DOHH2 (cell line): ENCODE data around the gene SART3.

Experiments
- H3F3A ChIP-seq: fragments of 200-600 bp; sonication (generic), shearing (Covaris generic); 2 replicates; pipeline ENCODE4 v1.6.0; 2016; ENCODE audit warnings: antibody characterized with exemption, mild to moderate bottlenecking; ENCODE audit not compliant: control insufficient read depth, insufficient read depth
- H3K27ac ChIP-seq: fragments of 200-600 bp; sonication (generic); 2 replicates; pipeline ENCODE4 v1.5.1; 2014; ENCODE audit warnings: low read depth, mild to moderate bottlenecking, low read length, moderate library complexity
- H3K27me3 ChIP-seq: fragments of 200-600 bp; sonication (generic); 2 replicates; pipeline ENCODE4 v1.6.1; 2014; ENCODE audit warnings: mild to moderate bottlenecking, low read length, mixed read lengths; ENCODE audit not compliant: control insufficient read depth
- H3K36me3 ChIP-seq: fragments of 200-600 bp; sonication (generic); 2 replicates; pipeline ENCODE4 v1.6.1; 2014; ENCODE audit warnings: mild to moderate bottlenecking, low read length, moderate library complexity, mixed read lengths; ENCODE audit not compliant: control insufficient read depth
- H3K4me1 ChIP-seq: fragments of 200-600 bp; sonication (generic); 2 replicates; pipeline ENCODE4 v1.6.1; 2014; ENCODE audit warnings: mild to moderate bottlenecking, low read length, mixed read lengths; ENCODE audit not compliant: control insufficient read depth
- H3K4me2 ChIP-seq: fragments of 200-600 bp; sonication (generic); 2 replicates; pipeline ENCODE4 v1.6.0; 2014; ENCODE audit warnings: mild to moderate bottlenecking, low read length, moderate library complexity
- H3K4me3 ChIP-seq: fragments of 200-600 bp; sonication (generic); 2 replicates; pipeline ENCODE4 v1.5.1; 2014; ENCODE audit warnings: mild to moderate bottlenecking, low read length, mixed read lengths
- H3K79me2 ChIP-seq: fragments of 200-600 bp; sonication (generic); 2 replicates; pipeline ENCODE4 v1.6.1; 2014; ENCODE audit warnings: mild to moderate bottlenecking, low read length, mixed read lengths; ENCODE audit not compliant: control insufficient read depth
- H3K9me2 ChIP-seq: fragments of 200-600 bp; sonication (generic); replicated peaks from 2 replicates; pipeline ENCODE4 v1.6.1; 2014; ENCODE audit warnings: mild to moderate bottlenecking, low read length, mixed read lengths; ENCODE audit not compliant: control insufficient read depth
- H3K9me3 ChIP-seq: fragments of 200-600 bp; sonication (generic); 2 replicates; pipeline ENCODE4 v1.6.1; 2014; ENCODE audit warnings: antibody characterized with exemption, low read length, mixed read lengths; ENCODE audit not compliant: control insufficient read depth, insufficient read depth
- H4K20me1 ChIP-seq: fragments of 200-600 bp; sonication (generic); 2 replicates; pipeline ENCODE4 v1.6.0; 2014; ENCODE audit warnings: low read depth, mild to moderate bottlenecking, antibody characterized with exemption, low read length, moderate library complexity; ENCODE audit not compliant: control insufficient read depth, insufficient read depth
- EZH2phosphoT487 ChIP-seq: fragments of 200-600 bp; sonication (generic); IDR thresholded peaks from 2 replicates; pipeline ENCODE4 v1.6.1; 2017; ENCODE audit warnings: borderline replicate concordance, mild to moderate bottlenecking, antibody characterized with exemption, low read length, moderate library complexity, mixed read lengths
- TF ChIP-seq, protein P1 (sequence below): fragments of 200-600 bp; sonication (generic); IDR thresholded peaks from one replicate; pipeline ENCODE4 v1.5.1; 2014; ENCODE audit warnings: antibody characterized with exemption, mild to moderate bottlenecking, low read depth, low read length; ENCODE audit not compliant: poor library complexity, severe bottlenecking

Gene SART3

DNA sequence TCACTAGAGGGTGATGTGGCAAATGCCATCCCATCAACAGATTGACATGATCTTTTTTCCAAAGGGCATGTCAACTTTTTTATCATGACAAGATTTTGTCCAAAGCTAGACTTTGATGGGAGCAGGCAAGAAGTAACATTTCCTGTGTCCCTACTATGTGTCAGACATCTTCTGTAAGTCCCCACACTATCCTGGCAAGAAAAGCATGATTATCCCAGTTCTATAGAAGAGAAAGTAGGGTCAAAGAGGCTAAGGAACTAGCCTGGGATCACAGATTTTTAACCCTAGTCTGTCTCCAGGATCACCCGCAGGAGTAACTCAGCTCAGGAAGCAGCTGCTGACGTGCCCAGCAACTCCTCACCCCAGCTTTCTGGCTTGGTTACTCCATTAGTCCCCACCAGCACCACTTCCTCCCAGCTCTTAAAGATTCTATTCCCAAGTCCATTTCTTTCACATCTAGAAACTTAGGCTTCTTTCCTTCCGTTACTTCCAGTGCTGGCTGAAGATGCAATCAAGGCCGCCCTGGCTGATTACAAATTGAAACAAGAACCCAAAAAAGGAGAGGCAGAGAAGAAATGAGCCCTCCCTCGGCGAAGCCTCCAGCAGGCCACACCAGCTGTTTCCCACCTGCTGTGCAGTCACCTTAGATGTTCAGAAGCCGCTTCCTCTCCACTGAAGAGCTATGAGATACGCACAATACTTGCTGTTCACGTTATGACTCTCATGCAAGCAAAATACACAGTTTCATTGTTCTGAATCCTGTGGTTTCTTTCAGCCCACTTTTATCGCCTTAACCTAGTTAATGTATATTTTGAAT lies 7.6 kb upstream of the SART3 start:
- Histone ChIP-seq H3K27me3 (peaks cover 12% of the 10 kb centered on the region; the same call in 1 of the 2 replicates), H3K9me3 (no peaks in the 10 kb centered on the region), H3K36me3 (peaks cover 57% of the 10 kb centered on the region), H3K79me2 (peaks cover 11% of the 10 kb centered on the region), H3K4me2 (peak overlapping the region; percentile 10), H3K27ac (peak overlapping the region; percentile 36; the same call in 1 of the 2 replicates), H4K20me1 (no peaks in the 10 kb centered on the region), H3K4me1 (peaks cover 72% of the 10 kb centered on the region), H3F3A (peaks cover 4% of the 10 kb centered on the region; the same call in 1 of the 2 replicates), H3K4me3 (no peak overlapping the region), H3K9me2 (no peaks in the 10 kb centered on the region)
- TF ChIP-seq, protein P1, sequence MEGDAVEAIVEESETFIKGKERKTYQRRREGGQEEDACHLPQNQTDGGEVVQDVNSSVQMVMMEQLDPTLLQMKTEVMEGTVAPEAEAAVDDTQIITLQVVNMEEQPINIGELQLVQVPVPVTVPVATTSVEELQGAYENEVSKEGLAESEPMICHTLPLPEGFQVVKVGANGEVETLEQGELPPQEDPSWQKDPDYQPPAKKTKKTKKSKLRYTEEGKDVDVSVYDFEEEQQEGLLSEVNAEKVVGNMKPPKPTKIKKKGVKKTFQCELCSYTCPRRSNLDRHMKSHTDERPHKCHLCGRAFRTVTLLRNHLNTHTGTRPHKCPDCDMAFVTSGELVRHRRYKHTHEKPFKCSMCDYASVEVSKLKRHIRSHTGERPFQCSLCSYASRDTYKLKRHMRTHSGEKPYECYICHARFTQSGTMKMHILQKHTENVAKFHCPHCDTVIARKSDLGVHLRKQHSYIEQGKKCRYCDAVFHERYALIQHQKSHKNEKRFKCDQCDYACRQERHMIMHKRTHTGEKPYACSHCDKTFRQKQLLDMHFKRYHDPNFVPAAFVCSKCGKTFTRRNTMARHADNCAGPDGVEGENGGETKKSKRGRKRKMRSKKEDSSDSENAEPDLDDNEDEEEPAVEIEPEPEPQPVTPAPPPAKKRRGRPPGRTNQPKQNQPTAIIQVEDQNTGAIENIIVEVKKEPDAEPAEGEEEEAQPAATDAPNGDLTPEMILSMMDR, result no peak

DNA sequence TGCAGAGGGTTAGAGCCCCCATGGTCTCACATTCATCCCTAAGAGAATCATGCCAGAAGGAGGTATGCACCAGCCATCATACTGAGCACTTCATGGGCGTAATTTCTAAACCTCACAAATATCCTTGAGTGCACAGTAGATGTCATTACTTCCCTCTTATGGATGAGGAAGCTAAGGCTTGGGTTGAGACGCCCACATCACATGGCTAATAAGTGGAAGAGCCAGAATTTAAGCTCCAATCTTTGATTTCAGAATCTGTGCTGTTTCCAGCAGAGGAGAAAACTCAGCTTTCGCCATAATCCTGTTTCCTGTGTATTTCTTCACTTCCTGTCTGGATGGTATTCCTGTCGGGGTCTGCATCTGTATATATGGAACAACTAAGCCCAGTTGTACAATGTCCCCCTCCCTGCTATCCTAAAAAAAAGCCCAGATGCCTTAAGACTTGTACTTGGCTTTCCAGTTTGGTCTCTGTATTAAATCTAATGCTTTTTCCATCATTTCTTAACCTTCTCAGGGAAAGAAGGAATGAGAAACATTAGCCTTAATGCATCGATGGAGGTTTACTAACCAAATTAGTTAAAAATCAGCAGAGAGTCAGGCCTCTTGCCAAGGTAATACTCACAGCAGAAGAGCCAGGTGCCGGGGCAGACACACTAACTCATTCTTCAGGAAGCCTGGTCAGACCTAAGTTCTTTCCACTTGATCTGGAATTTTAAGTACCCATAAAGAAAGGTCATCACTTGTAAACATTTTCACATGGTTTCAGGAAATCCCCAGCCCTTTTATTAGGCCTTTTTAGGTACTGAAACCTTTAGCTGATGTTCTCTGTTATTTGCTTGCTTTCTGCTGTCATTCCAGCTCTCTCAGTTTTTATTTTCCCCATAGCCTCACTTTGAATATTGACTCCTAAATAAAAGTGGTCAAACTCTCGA lies 6.7 kb upstream of the SART3 start:
- peaks cover 58% of the 10 kb centered on the region for H3K36me3 ChIP-seq
- peaks cover 8% of the 10 kb centered on the region; the same call in 1 of the 2 replicates for H3K27me3 ChIP-seq
- peak overlapping the region; percentile 10; the same call in 1 of the 2 replicates for H3K4me2 ChIP-seq
- H3K79me2 ChIP-seq, result peaks cover 20% of the 10 kb centered on the region
- TF ChIP-seq, protein P1, result no peak
- no peaks in the 10 kb centered on the region for H4K20me1 ChIP-seq
- H3K9me3 ChIP-seq, result no peaks in the 10 kb centered on the region
- peaks cover 77% of the 10 kb centered on the region for H3K4me1 ChIP-seq
- H3F3A ChIP-seq, result peaks cover 4% of the 10 kb centered on the region; the same call in 1 of the 2 replicates
- H3K4me3 ChIP-seq, result no peak overlapping the region
- peak overlapping the region; percentile 36; the same call in 1 of the 2 replicates for H3K27ac ChIP-seq
- H3K9me2 ChIP-seq, result no peaks in the 10 kb centered on the region

DNA sequence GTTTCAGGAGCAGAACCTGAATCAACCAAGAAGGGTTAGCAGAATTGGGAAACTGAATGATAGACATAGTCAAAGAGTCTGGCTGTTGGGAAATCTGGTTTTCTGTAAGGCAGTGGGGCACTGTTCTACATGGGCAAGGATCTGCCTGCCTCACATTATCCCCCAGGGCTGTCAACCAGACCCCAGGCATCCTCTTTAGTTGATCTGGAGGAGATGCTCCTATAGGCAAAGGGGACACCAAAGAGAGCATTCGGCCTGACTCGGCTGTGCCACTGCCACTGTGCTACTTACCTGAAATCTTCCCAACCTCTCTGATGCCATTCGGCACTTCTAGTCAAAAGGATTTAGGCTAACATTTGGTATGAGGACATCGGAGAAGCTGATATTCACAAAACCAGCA lies 5.5 kb upstream of the SART3 start:
- no peak overlapping the region for H3K27ac ChIP-seq
- TF ChIP-seq, protein P1, result no peak
- TF ChIP-seq EZH2phosphoT487, result no peak
- peaks cover 64% of the 10 kb centered on the region for H3K36me3 ChIP-seq
- peak overlapping the region; percentile 37; the same call in 1 of the 2 replicates for H3K4me2 ChIP-seq
- no peaks in the 10 kb centered on the region for H3K9me2 ChIP-seq
- H3K4me1 ChIP-seq, result peaks cover 79% of the 10 kb centered on the region
- no peaks in the 10 kb centered on the region for H4K20me1 ChIP-seq
- no peaks in the 10 kb centered on the region for H3K27me3 ChIP-seq
- no peaks in the 10 kb centered on the region for H3K9me3 ChIP-seq
- H3K79me2 ChIP-seq, result peaks cover 28% of the 10 kb centered on the region
- H3F3A ChIP-seq, result peaks cover 11% of the 10 kb centered on the region
- H3K4me3 ChIP-seq, result no peak overlapping the region
